PC-9 (cell line): ENCODE measurements around the gene KCNC1. TPM values are rescaled to one million over a fixed set of nuclear protein-coding genes. Genes with fewer than 3 reads are reported as not detected.

Experiments
- BruUV-seq: library from RNA; stranded (reverse); fragments of 400-500 nt; replicated peaks from 2 replicates; lab custom pipeline; 2021; lab: Mats Ljungman, UMichigan
- CTCF ChIA-PET: fragments of 300-600 bp; sonication (Branson Sonifier 250); formaldehyde crosslinking; loops from one replicate; lab custom pipeline; 2022; ENCODE audit warnings: antibody characterized with exemption; lab: Charles Lee
- POLR2A ChIA-PET: fragments of 300-600 bp; sonication (Branson Sonifier 250); formaldehyde crosslinking; loops from one replicate; lab custom pipeline; 2022; ENCODE audit warnings: antibody characterized with exemption; ENCODE audit not compliant: unreplicated experiment; lab: Charles Lee
- DNase-seq, 2 experiments: peaks; one replicate each; pipeline versions ENCODE4 v3.0.0 to v3.0.0-alpha.2; 2015 to 2022; ENCODE audit warnings: mixed read lengths in 1 of 2
- H2AFZ ChIP-seq: fragments of 200-600 bp; sonication (generic); 2 replicates; pipeline ENCODE4 v1.8.1; 2017; ENCODE audit warnings: antibody characterized with exemption
- H3F3A ChIP-seq: fragments of 200-600 bp; sonication (generic); 2 replicates; pipeline ENCODE4 v1.8.1; 2017; ENCODE audit warnings: antibody characterized with exemption, mild to moderate bottlenecking, low read depth; ENCODE audit not compliant: insufficient read depth
- H3K27ac ChIP-seq: fragments of 200-600 bp; sonication (generic); 2 replicates; pipeline ENCODE4 v1.6.1; 2016; ENCODE audit warnings: mixed run types
- H3K27me3 ChIP-seq: fragments of 200-600 bp; sonication (generic); 2 replicates; pipeline ENCODE4 v1.6.1; 2016; ENCODE audit warnings: low read depth, mixed run types; ENCODE audit not compliant: insufficient read depth
- H3K36me3 ChIP-seq: fragments of 200-600 bp; sonication (generic); 2 replicates; pipeline ENCODE4 v1.6.1; 2016; ENCODE audit warnings: low read depth, mixed run types
- H3K4me1 ChIP-seq: fragments of 200-600 bp; sonication (generic); replicated peaks from 2 replicates; pipeline ENCODE4 v1.6.1; 2016; ENCODE audit warnings: mixed run types; ENCODE audit not compliant: insufficient read depth
- H3K4me2 ChIP-seq: fragments of 200-600 bp; sonication (generic); 2 replicates; pipeline ENCODE4 v1.6.1; 2017; ENCODE audit warnings: mixed run types
- H3K4me3 ChIP-seq: fragments of 200-600 bp; sonication (generic); 2 replicates; pipeline ENCODE4 v1.6.1; 2016; ENCODE audit warnings: mixed run types
- H3K79me2 ChIP-seq: fragments of 200-600 bp; sonication (generic); 2 replicates; pipeline ENCODE4 v1.6.1; 2017; ENCODE audit warnings: low read depth, mixed run types
- H3K9me2 ChIP-seq: fragments of 200-600 bp; sonication (generic); 2 replicates; pipeline ENCODE4 v1.8.1; 2017; ENCODE audit warnings: mild to moderate bottlenecking; ENCODE audit not compliant: insufficient read depth
- H3K9me3 ChIP-seq: fragments of 200-600 bp; sonication (generic); 2 replicates; pipeline ENCODE4 v1.8.1; 2016; ENCODE audit warnings: low read depth; ENCODE audit not compliant: insufficient read depth
- H4K20me1 ChIP-seq: fragments of 200-600 bp; sonication (generic); 2 replicates; pipeline ENCODE4 v1.8.1; 2017; ENCODE audit not compliant: insufficient read depth
- CTCF ChIP-seq: fragments of 200-600 bp; sonication (generic); conservative IDR thresholded peaks from 2 replicates; pipeline ENCODE4 v1.6.1; 2017; ENCODE audit warnings: mixed run types, antibody characterized with exemption, mild to moderate bottlenecking, moderate library complexity
- EZH2 ChIP-seq: fragments of 200-600 bp; sonication (generic); IDR thresholded peaks from 2 replicates; pipeline ENCODE4 v1.8.0; 2017; ENCODE audit warnings: antibody characterized with exemption, low read depth
- intact Hi-C: fragments of 100-400 bp; cut with micrococcal nuclease; formaldehyde crosslinking; loops from one replicate; pipeline ENCODE4 v1.10.0; 2022; ENCODE audit not compliant: unreplicated experiment
- total RNA-seq: library from RNA; stranded (reverse); gene quantifications from 2 replicates; pipeline ENCODE4 v1.2.3, GENCODE V29; 2021

The KCNC1 gene
- total RNA-seq, 1 experiment from 2014 or later, result not detected

DNA sequence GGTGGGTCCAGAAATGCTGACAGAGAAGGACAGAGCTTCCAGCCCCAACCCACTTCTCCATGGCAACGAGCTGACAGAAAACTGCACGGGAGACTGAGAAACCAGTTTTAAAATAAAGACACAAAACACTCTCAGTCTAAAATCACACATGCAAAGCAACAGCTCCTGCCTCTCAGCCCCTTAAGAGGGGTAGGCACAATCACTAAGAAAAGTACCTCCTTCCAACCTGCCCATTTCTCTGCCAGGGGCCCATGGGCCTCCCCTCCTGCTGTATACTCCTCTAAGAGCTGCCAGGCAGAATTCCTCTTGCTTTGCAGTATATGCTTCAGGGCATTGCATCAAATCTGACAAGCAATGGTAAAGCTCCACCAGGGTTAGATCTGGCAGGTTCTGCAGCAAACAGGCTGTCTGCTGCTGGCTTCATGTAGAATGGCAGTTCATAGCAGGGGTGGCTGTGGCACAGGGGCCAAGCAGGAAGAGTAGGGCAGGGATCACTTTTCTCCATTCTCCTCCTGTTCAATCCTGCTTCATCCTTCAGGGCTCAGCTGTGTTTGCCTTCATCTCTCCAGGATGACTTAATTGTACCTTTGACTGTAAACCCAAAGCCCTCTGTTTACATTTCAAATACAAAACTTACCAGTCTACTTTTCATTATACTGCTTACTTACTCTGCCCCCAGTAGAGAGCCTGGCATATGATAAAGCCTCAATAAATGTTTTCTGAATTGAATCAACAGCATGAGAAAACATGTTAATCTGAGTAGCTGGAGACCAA lies 77.7 kb downstream of the KCNC1 start:
- ChIA-PET POLR2A (no interaction called here), CTCF (interaction anchor here (0.6 to 1.1 kb wide), 2 partner anchors 52 to 81 kb away, joined by 3 read pairs; no protein-coding TSS in a partner anchor)
- peak; percentile 25 to 60 for DNase-seq
- H4K20me1 ChIP-seq, result no peaks in the 10 kb centered on the region
- H3K9me3 ChIP-seq, result no peaks in the 10 kb centered on the region
- peak overlapping the region; percentile 5 for H3K4me2 ChIP-seq
- peaks cover 32% of the 10 kb centered on the region for H3K4me1 ChIP-seq
- intact Hi-C loops, result loop anchor here (5.0 kb wide), 1 partner anchor 50 kb away; no protein-coding TSS in a partner anchor
- no peaks in the 10 kb centered on the region for H3K36me3 ChIP-seq
- BruUV-seq, result no TSS peak
- no peak overlapping the region for H3K4me3 ChIP-seq
- no peak for TF ChIP-seq EZH2
- no peak for TF ChIP-seq CTCF
- H2AFZ ChIP-seq, result no peak overlapping the region
- H3K79me2 ChIP-seq, result no peaks in the 10 kb centered on the region
- peaks cover 27% of the 10 kb centered on the region; the same call in 1 of the 2 replicates for H3F3A ChIP-seq
- H3K27me3 ChIP-seq, result no peaks in the 10 kb centered on the region
- H3K27ac ChIP-seq, result 0 out of 2 replicates have a peak overlapping the region, but pooled peaks have one; percentile 27
- no peaks in the 10 kb centered on the region for H3K9me2 ChIP-seq

- H3F3A ChIP-seq, result peaks cover 27% of the 10 kb centered on the region; the same call in 1 of the 2 replicates
- H3K36me3 ChIP-seq, result no peaks in the 10 kb centered on the region
- no peak overlapping the region for H2AFZ ChIP-seq
- H3K9me2 ChIP-seq, result no peaks in the 10 kb centered on the region
- POLR2A ChIA-PET, result interaction anchor here (0.6 kb wide), 1 partner anchor 1564 kb away, joined by 3 read pairs; no protein-coding TSS in a partner anchor
- H3K4me3 ChIP-seq, result no peak overlapping the region
- peaks cover 32% of the 10 kb centered on the region for H3K4me1 ChIP-seq
- DNase-seq, result no peak
- H3K79me2 ChIP-seq, result no peaks in the 10 kb centered on the region
- no TSS peak for BruUV-seq
- no peaks in the 10 kb centered on the region for H3K27me3 ChIP-seq
- H3K4me2 ChIP-seq, result peak overlapping the region; percentile 5
- intact Hi-C loops, result loop anchor here (5.0 kb wide), 1 partner anchor 51 kb away; no protein-coding TSS in a partner anchor
- TF ChIP-seq EZH2, result no peak
- TF ChIP-seq CTCF, result no peak
- no peaks in the 10 kb centered on the region for H3K9me3 ChIP-seq
- H4K20me1 ChIP-seq, result no peaks in the 10 kb centered on the region
- CTCF ChIA-PET, result interaction anchor here (0.6 to 1.1 kb wide), 3 partner anchors 53 to 86 kb away, joined by 3 to 4 read pairs (median 3); no protein-coding TSS in a partner anchor
- H3K27ac ChIP-seq, result 0 out of 2 replicates have a peak overlapping the region, but pooled peaks have one; percentile 27
These were observed 78.2 kb downstream of the KCNC1 start for GRCh38 chr11:17812865-17813187.

DNA sequence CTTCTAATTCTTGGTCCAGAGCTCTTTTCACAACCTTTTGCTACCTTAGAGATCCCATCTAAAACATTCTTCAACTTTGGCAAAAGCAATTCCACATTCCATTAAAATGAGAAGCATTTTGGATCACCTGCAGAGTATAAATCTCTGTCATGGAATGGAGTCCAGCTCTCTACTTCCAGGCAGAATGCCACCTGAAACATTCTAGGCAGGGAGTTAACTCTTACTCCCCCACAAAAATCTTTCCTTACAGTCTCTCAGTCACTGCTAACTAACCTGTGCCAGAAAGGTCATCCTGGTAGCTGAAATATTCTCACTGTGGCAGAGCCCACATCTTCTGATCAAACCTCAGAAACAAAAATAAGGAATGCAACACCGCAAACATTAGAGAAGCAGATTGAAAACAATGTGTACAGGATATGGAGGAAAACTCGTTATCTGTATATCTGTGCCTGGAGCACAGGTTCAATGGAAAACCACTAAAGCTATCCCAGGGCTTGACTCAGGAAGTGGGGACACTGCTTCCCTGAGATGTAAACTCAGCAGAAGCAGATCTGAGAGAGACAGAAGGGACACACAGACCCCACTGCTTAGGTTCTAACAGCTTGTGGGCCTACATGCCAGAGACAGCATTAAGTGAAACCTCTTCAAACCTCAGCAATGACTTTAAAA lies 78.9 kb downstream of the KCNC1 start:
- intact Hi-C loops, result loop anchor here (5.0 kb wide), 1 partner anchor 51 kb away; no protein-coding TSS in a partner anchor
- TF ChIP-seq EZH2 (no peak), CTCF (no peak)
- H2AFZ ChIP-seq, result no peak overlapping the region
- H3K27ac ChIP-seq, result peak overlapping the region; percentile 27; the same call in 1 of the 2 replicates
- H3K36me3 ChIP-seq, result no peaks in the 10 kb centered on the region
- DNase-seq, result peak; percentile 45 to 76
- H3K9me3 ChIP-seq, result no peaks in the 10 kb centered on the region
- peaks cover 27% of the 10 kb centered on the region; the same call in 1 of the 2 replicates for H3F3A ChIP-seq
- CTCF ChIA-PET, result interaction anchor here (0.6 to 1.1 kb wide), 2 partner anchors 82 to 86 kb away, joined by 3 to 4 read pairs; no protein-coding TSS in a partner anchor
- H3K4me1 ChIP-seq, result peaks cover 32% of the 10 kb centered on the region
- peak overlapping the region; percentile 5 for H3K4me2 ChIP-seq
- H3K4me3 ChIP-seq, result no peak overlapping the region
- BruUV-seq, result no TSS peak
- POLR2A ChIA-PET, result interaction anchor here (0.6 kb wide), 3 partner anchors 582 to 1997 kb away, joined by 3 to 4 read pairs (median 3); no protein-coding TSS in a partner anchor
- H3K9me2 ChIP-seq, result no peaks in the 10 kb centered on the region
- H3K27me3 ChIP-seq, result no peaks in the 10 kb centered on the region
- H4K20me1 ChIP-seq, result no peaks in the 10 kb centered on the region
- no peaks in the 10 kb centered on the region for H3K79me2 ChIP-seq
